Nephron progenitor cell (in vitro differentiated cells): Measurements from ENCODE around the gene KIF18B.

ENCODE experiments used
- DNase-seq: peaks from one replicate; pipeline ENCODE4 v3.0.0; 2021
- H3K27ac Mint-ChIP-seq: 2 replicates; pipeline ENCODE4 v1.8.0; 2021; ENCODE audit warnings: mild to moderate bottlenecking, moderate library complexity, mixed read lengths
- H3K27me3 Mint-ChIP-seq: 2 replicates; pipeline ENCODE4 v1.8.0; 2021; ENCODE audit warnings: mild to moderate bottlenecking, low read depth, mixed read lengths; ENCODE audit not compliant: poor library complexity
- H3K36me3 Mint-ChIP-seq: 2 replicates; pipeline ENCODE4 v1.8.0; 2021; ENCODE audit warnings: low read depth, mixed read lengths
- H3K4me1 Mint-ChIP-seq: 2 replicates; pipeline ENCODE4 v1.8.0; 2021; ENCODE audit warnings: mixed read lengths
- H3K4me3 Mint-ChIP-seq: 2 replicates; pipeline ENCODE4 v1.8.0; 2021; ENCODE audit warnings: mild to moderate bottlenecking, moderate library complexity, mixed read lengths
- H3K9me3 Mint-ChIP-seq: 2 replicates; pipeline ENCODE4 v1.8.0; 2021; ENCODE audit warnings: mild to moderate bottlenecking, moderate library complexity, mixed read lengths
- CTCF ChIP-seq: fragments of 200-600 bp; sonication (generic); IDR thresholded peaks from 2 replicates; pipeline ENCODE4 v1.5.0; 2021; ENCODE audit warnings: antibody characterized with exemption

Gene KIF18B

DNA sequence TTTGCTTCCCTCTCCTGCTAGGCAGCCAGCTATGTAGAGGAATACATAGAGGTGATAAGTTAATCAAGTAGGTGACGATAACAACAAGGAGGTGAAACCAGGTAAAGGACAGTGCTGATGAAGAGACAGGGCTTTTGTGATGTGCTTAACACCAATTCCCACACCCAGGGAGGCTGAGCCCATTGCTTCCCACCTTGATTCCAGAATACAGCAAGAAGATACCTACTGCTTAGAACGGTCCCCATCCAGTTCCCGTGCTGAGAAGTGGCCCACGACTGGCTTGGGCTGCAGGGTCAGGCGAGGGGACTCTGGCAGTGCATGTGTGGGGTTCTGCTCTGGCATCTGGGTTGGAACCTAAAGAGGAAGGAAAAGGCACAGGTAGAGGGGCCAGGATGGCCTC, 16.2 kb downstream of the KIF18B start:
- Mint-ChIP-seq H3K4me1 (no peaks in the 10 kb centered on the region), H3K4me3 (no peak overlapping the region), H3K27ac (no peak overlapping the region), H3K27me3 (no peaks in the 10 kb centered on the region), H3K36me3 (peaks cover 38% of the 10 kb centered on the region), H3K9me3 (no peaks in the 10 kb centered on the region)
- DNase-seq, result no peak
- TF ChIP-seq CTCF, result no peak

- H3K4me1 Mint-ChIP-seq, result no peaks in the 10 kb centered on the region
- H3K36me3 Mint-ChIP-seq, result peaks cover 43% of the 10 kb centered on the region
- peak overlapping the region; percentile 45 for H3K27ac Mint-ChIP-seq
- DNase-seq, result no peak
- no peak overlapping the region for H3K4me3 Mint-ChIP-seq
- no peaks in the 10 kb centered on the region for H3K9me3 Mint-ChIP-seq
- no peak for TF ChIP-seq CTCF
- H3K27me3 Mint-ChIP-seq, result no peaks in the 10 kb centered on the region
These were observed 16.9 kb downstream of the KIF18B start for GRCh38 chr17:44930667-44931066.

GRCh38 chr17:44928950-44929720, 18.4 kb downstream of the KIF18B start:
- H3K36me3 Mint-ChIP-seq, result peaks cover 41% of the 10 kb centered on the region
- no peak for DNase-seq
- TF ChIP-seq CTCF, result no peak
- H3K4me3 Mint-ChIP-seq, result no peak overlapping the region
- H3K4me1 Mint-ChIP-seq, result no peaks in the 10 kb centered on the region
- no peak overlapping the region for H3K27ac Mint-ChIP-seq
- H3K9me3 Mint-ChIP-seq, result no peaks in the 10 kb centered on the region
- H3K27me3 Mint-ChIP-seq, result no peaks in the 10 kb centered on the region

- DNase-seq, result no peak
- no peak for TF ChIP-seq CTCF
- Mint-ChIP-seq H3K9me3 (no peaks in the 10 kb centered on the region), H3K36me3 (peaks cover 41% of the 10 kb centered on the region), H3K4me1 (peaks cover under 1% of the 10 kb centered on the region), H3K27ac (no peak overlapping the region), H3K4me3 (no peak overlapping the region), H3K27me3 (no peaks in the 10 kb centered on the region)
These were observed 19.4 kb downstream of the KIF18B start for GRCh38 chr17:44928136-44928535.

GRCh38 chr17:44927696-44928095, 19.9 kb downstream of the KIF18B start:
- no peak overlapping the region for H3K27ac Mint-ChIP-seq
- H3K4me1 Mint-ChIP-seq, result peaks cover 5% of the 10 kb centered on the region
- no peak overlapping the region for H3K4me3 Mint-ChIP-seq
- no peaks in the 10 kb centered on the region for H3K27me3 Mint-ChIP-seq
- H3K9me3 Mint-ChIP-seq, result no peaks in the 10 kb centered on the region
- peaks cover 41% of the 10 kb centered on the region for H3K36me3 Mint-ChIP-seq
- no peak for DNase-seq
- TF ChIP-seq CTCF, result no peak
